HG02943 (cell line): ENCODE results near the gene FGFBP2.
"Not testable (repeated sequence)": the region's sequence is repeated elsewhere in the genome, so short reads cannot be mapped to it uniquely, and the experiment has no call there.

Source experiments
- ATAC-seq: cut with Tn5 transposase; IDR thresholded peaks from one replicate; pipeline ENCODE4 v1.9.1; 2021; ENCODE audit warnings: mild to moderate bottlenecking, low read depth, moderate library complexity; ENCODE audit not compliant: unreplicated experiment

The FGFBP2 gene

DNA sequence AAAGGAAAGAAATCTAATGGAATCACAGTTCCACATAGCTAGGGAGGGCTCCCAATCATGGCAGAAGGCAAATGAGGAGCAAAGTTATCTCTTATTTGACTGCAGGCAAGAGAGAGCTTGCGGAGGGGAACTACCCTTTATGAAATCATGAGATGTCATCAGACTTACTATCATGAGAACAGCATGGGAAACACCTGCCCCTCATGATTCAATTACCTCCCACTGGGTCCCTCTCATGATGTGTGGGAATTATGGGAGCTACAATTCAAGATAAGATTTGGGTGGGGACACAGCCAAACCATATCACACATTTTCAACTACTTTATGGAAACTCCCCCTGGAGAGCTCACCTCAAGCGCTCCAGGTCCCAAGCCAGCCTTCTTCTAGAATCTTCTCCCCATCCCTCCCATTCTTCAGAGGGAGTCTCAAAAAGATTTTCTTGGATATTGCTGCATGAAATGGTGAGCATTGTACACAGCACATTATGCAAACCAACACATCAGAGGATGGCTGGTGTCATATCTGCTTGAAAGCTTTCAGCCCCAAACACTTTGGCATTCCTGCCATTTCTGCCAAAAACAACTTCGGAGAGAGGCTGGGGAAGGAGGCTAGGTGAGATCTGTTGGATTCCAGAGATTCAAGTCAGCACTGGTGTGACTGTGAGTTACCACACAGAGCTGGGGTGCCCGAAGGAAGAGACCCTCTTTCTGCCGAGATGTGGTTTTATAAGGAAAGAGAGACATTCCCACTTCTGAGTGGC is 31.3 kb downstream of the FGFBP2 start:
- no peak for ATAC-seq

- no peak for ATAC-seq
These were observed 32.7 kb downstream of the FGFBP2 start for GRCh38 chr4:15930314-15930713.

GRCh38 chr4:15929540-15929939 is 33.4 kb downstream of the FGFBP2 start:
- no peak for ATAC-seq

- ATAC-seq: no peak
These were observed 34.1 kb downstream of the FGFBP2 start for GRCh38 chr4:15928883-15929282.

DNA sequence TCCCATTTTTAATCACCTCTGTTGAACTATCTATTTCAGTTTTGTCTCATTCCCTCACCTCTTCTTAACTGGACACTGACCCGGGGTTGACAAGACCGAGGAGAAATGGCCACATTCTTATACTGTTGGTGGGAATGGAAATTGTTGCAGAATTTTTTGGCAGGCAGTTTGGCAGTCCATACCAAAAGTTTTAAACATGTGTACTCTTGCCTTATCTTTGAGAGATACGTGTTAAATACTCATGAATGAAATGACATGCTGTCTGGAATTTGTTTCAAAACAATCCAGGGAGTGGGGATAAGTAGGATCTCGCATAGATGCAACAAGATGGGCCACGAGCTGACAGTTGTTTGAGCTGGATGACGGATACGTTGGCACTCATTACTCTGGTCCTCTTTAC is 36.5 kb downstream of the FGFBP2 start:
- ATAC-seq: no peak

- no peak for ATAC-seq
These were observed 37.1 kb downstream of the FGFBP2 start for GRCh38 chr4:15925830-15926229.

DNA sequence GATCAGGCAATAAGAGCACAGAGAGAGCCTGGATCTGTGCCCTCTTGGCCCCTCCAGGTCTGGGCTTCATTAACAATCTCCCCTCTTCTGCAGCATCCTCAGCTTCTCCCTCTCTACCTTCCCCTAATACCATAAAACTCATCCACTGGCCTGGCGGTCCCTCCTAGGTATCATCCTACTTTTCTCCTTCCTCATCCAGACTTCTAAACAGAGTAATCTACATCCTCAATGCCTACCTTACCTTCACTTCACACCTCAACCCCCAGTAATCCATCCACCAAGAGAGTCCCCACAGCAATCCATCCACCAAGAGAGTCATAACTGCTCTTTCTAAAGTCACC is 41.4 kb downstream of the FGFBP2 start:
- no peak for ATAC-seq

- ATAC-seq: no peak
These were observed 42.0 kb downstream of the FGFBP2 start for GRCh38 chr4:15920723-15921591.

DNA sequence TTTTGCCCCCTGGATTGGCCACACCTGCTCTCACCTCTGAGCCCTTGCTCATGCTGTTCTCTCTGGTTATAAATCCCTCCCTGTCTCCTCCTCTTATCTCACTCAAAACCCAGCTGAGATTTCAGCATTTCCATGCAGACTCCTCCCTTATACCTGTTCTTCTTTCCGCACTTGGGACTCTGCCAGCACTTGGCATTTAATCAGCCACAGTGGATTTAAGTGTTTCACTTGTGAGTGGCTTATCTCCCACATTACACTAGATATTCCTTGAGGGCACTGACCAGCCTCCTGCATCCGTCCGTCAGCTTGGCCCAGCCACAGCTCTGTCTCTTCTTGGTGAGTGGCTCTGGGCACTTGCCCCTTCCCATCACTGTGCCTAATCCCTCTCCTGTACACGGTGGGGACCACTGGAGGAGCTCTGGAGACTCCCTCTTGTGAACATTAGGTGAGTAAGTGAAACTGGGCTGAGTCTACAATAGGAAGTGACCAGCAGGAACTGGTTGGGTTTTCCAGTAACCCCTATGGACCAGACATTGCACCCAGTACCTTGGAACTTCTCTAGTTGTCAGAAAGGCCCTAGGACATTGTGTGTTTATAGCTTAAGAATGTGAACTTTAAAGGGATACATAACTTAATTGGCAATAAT is 44.4 kb downstream of the FGFBP2 start:
- ATAC-seq: no peak

DNA sequence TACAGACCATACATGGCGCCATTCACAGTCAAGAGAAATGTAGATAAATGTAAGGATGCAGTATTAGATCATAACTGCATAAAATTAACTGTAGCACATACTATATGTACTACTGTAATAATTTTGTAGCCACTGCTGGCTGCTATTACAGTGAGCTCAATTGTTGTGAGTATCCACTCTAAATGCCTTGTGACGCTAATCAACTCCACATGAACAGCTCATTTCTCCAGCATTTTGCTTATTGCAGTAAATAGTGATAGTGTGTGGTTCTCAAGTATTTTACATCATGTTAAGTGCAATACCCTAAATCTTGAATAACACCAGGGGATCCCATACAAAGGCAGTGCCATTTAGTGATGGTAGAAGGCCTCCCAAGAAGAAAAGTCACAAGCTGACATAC is 45.7 kb downstream of the FGFBP2 start:
- ATAC-seq: no peak

- ATAC-seq: not testable (repeated sequence)
These were observed 46.6 kb downstream of the FGFBP2 start for GRCh38 chr4:15916358-15916757.

DNA sequence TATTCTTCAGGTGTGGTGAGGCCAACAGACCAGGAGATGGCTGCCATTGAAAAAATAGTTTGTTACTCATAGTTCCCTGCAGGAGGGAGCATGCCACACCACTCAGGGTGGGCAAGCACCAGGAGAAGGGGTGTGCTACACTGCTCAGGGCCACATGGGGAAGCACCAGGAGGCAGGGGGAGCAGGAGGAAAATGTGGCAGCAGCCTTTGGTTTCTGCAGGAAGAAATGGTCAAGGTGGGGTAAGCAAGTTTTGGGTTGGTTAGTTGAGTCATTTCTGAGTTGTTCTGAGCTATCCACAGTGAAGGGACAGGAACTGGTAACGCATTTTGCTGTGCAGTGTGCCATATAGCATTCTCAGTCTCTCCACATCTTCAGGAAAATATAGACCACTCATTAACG is 48.2 kb downstream of the FGFBP2 start:
- ATAC-seq: no peak

- ATAC-seq: no peak
These were observed 48.7 kb downstream of the FGFBP2 start for GRCh38 chr4:15914291-15914690.

- ATAC-seq: no peak
These were observed 49.4 kb downstream of the FGFBP2 start for GRCh38 chr4:15913631-15913970.

DNA sequence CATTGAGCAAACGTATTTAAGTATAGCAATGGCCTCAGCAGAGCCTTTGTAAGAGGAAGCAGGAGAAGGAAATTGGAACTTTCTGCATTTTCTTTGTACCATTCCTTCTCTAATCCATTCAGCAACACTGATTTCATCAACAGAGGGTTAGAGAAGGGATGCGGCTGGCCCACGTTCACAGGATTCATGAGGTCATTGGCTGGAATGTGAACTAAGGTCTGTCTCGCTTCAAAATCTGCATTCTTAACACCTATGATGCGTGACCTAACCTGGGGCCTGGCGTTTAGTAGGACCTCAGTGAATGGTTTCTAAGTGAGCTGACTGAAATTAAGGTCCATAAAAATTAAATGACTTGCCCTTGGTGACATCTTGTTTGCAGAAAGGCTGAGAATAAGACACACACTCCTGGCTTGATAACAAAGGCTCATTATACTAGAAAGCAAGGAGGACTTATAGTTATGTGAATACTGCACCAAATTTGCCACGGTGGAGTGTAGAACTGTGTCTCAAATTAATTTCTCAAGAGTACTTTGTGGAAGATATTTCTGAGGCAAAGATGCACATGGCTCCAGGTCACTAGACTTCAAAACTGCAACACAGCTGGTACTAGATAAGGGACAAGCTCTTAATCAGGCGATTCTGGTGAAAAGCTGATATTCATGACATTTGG is 49.9 kb downstream of the FGFBP2 start:
- no peak for ATAC-seq

- ATAC-seq: no peak
These were observed 50.7 kb downstream of the FGFBP2 start for GRCh38 chr4:15912236-15912635.
